NOMO-1 treated with dmso at 0.1 percent for 144 hours (cell line): ENCODE data around the gene OXSR1.
"Not testable (repeated sequence)": the region's sequence is repeated elsewhere in the genome, so short reads cannot be mapped to it uniquely, and the experiment has no call there.

Source experiments
- DNase-seq: peaks from one replicate; lab custom pipeline; 2025; ENCODE audit not compliant: unreplicated experiment; lab: John Stamatoyannopoulos, UW

OXSR1 gene

GRCh38 chr3:38127611-38128302 is 37.6 kb upstream of the OXSR1 start:
- no peak for DNase-seq

- DNase-seq: no peak
Observed at GRCh38 chr3:38128303-38128655, 37.1 kb upstream of the OXSR1 start.

GRCh38 chr3:38129058-38129457 is 36.3 kb upstream of the OXSR1 start:
- DNase-seq: no peak

- no peak for DNase-seq
Observed at GRCh38 chr3:38130631-38131065, 34.7 kb upstream of the OXSR1 start.

DNA sequence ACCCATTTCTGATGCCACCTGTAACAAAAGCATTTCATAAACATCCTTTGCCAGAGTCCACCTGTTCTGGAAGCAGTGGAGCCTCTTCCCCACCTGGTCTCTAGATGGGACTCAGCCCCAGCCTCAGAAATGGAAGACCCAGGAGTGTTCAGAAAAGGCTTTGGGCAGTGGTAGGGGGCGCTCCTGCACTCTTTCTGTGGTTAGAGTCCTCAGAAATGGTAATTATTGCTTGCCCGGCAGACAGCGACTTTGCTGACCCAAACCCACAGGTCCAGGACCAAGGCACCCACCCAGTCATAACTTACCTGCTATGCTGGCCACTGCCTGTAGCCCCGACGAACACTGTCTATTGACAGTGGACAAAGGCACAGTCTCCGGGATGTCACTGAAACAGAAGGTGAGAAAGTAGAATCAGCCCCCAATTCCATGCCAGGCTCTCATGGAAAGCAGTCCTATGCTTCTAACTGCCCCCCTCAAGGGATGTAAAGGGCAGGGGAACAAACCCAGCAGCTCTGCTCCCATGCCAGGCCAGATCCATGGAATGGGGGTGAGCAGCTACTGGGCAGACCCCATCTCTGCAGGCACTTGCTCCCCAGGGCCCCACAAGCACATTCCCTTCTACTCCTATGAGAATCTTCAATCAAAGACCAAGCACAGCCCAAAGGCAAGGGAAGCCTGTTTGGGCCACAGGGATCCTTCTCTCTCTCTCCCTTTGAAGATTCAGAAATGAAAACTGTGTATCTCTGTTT is 33.5 kb upstream of the OXSR1 start:
- DNase-seq: peak; percentile 15

- DNase-seq: no peak
Observed at GRCh38 chr3:38133209-38133556, 32.2 kb upstream of the OXSR1 start.

- no peak for DNase-seq
Observed at GRCh38 chr3:38133557-38134405, 31.6 kb upstream of the OXSR1 start.

GRCh38 chr3:38134517-38135143 is 30.7 kb upstream of the OXSR1 start:
- DNase-seq: not testable (repeated sequence)

DNA sequence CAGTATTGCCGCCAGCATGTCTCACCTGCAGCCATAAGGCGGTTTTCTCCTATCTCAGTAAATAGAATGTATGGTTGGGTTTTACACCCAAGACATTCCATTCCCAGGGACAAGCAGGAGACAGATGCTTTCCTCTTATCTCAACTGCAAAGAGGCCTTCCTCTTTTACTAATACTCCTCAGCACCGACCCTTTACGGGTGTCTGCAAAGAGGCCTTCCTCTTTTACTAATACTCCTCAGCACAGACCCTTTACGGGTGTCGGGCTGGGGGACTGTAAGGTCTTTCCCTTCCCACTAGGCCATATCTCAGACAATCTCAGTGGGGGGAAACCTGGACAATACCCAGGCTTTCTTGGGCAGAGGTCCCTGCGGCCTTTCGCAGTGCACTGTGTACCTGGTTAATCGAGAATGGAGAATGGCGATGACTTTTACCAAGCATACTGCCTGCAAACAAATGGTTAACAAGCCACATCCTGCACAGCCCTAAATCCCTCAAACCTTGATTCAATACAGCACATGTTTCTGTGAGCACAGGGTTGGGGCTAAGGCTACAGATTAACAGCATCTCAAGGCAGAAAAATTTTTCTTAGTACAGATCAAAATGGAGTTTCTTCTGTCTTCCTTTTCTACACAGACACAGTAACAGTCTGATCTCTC is 29.6 kb upstream of the OXSR1 start:
- peak; percentile 10 for DNase-seq

- DNase-seq: no peak
Observed at GRCh38 chr3:38136393-38136776, 29.0 kb upstream of the OXSR1 start.

GRCh38 chr3:38136777-38137614 is 28.3 kb upstream of the OXSR1 start, which contains the start of gene ACAA1:
TSS of gene ACAA1 (minus strand) at chr3:38137127. CDS start at chr3:38137035, 92 bp downstream.
- DNase-seq: peak; percentile 100

DNA sequence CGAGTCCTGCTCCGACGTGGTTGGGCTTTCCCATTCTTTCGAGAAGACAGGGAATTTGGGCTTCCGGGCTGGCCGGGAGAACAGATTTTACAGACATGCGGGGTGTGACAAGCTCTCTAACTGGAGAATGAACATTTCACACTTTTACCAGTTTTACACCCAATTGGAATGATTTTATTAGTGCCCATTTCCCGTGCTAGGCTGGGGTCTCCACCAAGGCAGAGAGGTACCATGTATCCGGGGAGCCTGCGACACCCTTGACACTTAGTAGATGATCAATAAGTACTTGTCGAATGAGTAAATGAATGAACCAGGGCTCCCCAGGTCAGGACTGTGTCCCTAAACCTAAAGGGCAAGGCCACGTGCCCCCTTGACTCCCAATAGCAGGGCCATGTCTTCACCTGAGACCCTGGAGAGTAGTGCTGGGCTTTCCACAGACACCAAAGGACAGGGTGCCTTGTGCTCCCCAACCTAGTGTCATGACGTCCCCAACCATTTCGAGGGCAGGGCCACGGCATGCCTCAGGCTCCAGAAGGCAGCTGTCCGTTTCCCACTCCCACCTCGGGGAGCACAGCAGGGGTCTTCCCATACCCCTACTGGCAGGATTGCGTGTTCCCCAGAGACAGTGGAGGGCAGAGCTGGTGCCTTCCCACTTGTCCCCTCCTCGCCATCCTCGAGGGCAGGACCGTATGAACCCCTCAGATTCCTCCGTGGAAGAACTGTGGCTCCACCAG is 27.6 kb upstream of the OXSR1 start:
- no peak for DNase-seq

- peak; percentile 85 for DNase-seq
Observed at GRCh38 chr3:38138349-38139190, 26.8 kb upstream of the OXSR1 start, which contains the start of gene MYD88. TSS of gene MYD88 (plus strand) at chr3:38138661. CDS start at chr3:38138701, 40 bp downstream.

- DNase-seq: no peak
Observed at GRCh38 chr3:38139191-38139590, 26.1 kb upstream of the OXSR1 start.

DNA sequence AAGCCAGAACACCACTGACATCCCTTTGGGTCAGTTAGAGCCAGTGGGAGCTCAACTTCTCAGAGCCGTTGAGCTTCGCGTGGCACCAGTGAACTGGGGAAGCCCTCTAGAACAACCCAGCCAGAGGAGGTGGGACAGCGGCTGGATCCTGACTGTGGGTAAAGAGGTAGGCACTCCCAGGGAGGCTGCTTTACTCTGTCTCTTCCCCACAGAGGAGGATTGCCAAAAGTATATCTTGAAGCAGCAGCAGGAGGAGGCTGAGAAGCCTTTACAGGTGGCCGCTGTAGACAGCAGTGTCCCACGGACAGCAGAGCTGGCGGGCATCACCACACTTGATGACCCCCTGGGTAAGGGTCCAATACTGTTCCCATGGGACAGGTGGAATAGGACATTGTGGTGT is 25.7 kb upstream of the OXSR1 start:
- DNase-seq: no peak

DNA sequence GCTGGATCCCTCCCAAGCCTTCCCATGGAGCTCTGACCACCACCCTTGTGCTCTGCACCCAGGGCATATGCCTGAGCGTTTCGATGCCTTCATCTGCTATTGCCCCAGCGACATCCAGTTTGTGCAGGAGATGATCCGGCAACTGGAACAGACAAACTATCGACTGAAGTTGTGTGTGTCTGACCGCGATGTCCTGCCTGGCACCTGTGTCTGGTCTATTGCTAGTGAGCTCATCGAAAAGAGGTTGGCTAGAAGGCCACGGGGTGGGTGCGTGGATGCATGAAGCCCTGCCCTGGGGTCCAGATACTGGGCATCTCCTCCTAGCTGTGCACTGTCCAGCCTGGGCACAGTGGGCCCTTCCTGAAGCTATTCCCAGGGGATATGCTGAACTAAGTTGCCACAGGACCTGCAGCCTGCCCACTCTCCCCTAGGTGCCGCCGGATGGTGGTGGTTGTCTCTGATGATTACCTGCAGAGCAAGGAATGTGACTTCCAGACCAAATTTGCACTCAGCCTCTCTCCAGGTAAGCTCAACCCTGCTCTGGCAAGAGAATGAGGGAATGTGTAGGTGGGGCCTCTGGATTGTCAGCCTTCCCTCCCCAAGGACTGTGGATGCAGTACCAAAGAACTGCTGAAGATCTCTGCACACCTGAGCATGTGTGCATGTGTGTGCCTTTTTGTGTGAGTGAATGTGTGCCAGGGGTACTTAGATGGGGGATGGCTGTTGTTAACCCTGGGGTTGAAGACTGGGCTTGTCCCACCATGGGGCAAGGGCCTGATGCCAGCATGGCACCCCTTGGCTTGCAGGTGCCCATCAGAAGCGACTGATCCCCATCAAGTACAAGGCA is 24.8 kb upstream of the OXSR1 start:
- DNase-seq: no peak
